Activated naive CD4-positive, alpha-beta T cell treated with Interleukin-2 at 50 U/mL for 16 hours (primary cell): ENCODE measurements around the gene LZTR1.
"Not testable (repeated sequence)": the region's sequence is repeated elsewhere in the genome, so short reads cannot be mapped to it uniquely, and the experiment has no call there.

Source experiments
- DNase-seq: peaks from one replicate; pipeline ENCODE4 v3.0.0-alpha.2; 2020

The LZTR1 gene

GRCh38 chr22:20966883-20967696, 15.0 kb upstream of the LZTR1 start, which contains the start of gene AIFM3:
TSS of gene AIFM3 (plus strand) at chr22:20967255. CDS start at chr22:20967945, 690 bp downstream.
- DNase-seq: no peak

- DNase-seq: no peak
Measured at GRCh38 chr22:20967697-20968211, 14.3 kb upstream of the LZTR1 start.

GRCh38 chr22:20968281-20968977, 13.7 kb upstream of the LZTR1 start:
- no peak for DNase-seq

GRCh38 chr22:20970939-20971657, 11.0 kb upstream of the LZTR1 start:
- no peak for DNase-seq

- DNase-seq: not testable (repeated sequence)
Measured at GRCh38 chr22:20972014-20972694, 9.9 kb upstream of the LZTR1 start.

DNA sequence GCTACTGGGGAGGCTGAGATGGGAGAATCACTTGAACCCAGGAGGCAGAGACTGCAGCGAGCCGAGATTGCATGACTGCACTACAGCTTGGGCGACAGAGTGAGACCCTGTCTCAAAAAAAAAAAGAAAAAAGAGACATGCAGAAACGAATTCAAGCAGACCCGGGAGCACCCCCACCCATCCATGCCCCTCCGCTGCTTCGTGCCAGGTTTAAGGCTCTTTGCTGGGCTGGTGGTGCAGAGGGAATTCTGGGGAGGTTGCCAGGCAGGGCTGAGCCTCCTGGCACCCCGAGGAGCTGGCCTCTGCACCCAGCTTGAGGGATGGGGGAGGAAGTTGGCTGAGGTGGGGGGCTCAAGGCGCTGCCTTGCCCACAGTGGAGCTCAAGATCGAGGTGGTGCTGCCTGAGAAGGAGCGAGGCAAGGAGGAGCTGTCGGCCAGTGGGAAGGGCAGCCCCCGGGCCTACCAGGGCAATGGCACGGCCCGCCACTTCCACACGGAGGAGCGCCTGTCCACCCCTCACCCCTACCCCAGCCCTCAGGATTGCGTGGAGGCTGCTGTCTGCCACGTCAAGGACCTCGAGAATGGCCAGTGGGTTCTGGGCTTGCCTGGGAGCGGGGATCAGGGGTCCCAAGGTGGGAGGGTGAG, 9.0 kb upstream of the LZTR1 start:
- no peak for DNase-seq

GRCh38 chr22:20973634-20974286, 8.3 kb upstream of the LZTR1 start:
- DNase-seq: no peak

GRCh38 chr22:20974336-20974955, 7.7 kb upstream of the LZTR1 start:
- no peak for DNase-seq

DNA sequence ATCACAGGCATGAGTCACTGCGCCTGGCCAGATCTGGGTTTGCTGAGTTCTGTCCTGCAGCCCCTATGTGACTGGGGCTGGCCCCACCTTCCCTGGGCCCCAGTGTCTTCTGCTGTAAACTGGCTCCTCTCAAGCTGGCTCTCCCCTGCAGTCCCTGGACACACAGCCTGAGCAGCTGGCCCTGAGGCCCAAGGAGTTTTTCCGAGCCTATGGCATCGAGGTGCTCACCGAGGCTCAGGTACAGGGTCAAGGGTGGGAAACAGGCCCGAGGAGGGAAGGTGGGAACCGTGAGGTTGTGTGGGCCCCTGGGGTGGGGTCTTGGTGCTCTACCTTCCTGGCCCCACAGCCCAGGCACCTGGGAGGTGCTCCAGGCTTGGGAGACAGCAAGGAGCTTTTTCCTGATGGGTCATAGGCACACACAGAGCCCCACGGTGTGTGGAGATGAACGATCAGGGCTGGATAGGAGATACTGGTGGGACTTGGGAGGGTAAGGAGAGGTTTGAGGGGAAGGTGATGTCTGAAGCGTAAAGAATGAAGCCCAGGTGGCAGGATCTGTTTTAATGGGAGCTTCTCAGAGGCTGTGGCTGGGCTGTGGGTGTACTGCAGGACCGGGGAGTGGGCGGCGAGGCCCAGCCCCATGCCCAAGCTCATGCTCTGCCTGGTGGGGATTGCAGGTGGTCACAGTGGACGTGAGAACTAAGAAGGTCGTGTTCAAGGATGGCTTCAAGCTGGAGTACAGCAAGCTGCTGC, 6.4 kb upstream of the LZTR1 start:
- DNase-seq: no peak

DNA sequence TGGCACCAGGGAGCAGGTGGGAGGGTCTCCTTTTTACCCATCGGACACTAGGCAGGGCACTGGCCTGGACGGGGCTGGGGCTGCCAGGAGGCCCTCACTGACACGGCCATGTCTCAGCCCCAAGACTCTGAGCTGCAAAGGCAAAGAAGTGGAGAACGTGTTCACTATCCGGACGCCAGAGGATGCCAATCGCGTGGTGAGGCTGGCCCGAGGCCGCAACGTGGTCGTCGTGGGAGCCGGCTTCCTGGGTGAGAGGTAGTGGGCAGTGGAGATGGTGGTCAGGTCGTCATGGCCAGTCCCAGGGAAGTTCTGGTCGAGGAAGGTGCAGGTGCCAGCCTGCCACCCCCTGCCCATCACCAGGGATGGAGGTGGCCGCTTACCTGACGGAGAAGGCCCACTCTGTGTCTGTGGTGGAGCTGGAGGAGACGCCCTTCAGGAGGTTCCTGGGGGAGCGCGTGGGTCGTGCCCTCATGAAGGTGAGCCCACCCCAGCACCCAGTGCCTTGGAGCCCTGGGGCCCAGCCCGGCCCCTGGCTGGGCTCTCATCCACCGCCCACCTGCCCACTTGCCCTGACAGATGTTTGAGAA, 5.7 kb upstream of the LZTR1 start:
- no peak for DNase-seq

GRCh38 chr22:20977019-20977418, 5.1 kb upstream of the LZTR1 start:
- DNase-seq: no peak

DNA sequence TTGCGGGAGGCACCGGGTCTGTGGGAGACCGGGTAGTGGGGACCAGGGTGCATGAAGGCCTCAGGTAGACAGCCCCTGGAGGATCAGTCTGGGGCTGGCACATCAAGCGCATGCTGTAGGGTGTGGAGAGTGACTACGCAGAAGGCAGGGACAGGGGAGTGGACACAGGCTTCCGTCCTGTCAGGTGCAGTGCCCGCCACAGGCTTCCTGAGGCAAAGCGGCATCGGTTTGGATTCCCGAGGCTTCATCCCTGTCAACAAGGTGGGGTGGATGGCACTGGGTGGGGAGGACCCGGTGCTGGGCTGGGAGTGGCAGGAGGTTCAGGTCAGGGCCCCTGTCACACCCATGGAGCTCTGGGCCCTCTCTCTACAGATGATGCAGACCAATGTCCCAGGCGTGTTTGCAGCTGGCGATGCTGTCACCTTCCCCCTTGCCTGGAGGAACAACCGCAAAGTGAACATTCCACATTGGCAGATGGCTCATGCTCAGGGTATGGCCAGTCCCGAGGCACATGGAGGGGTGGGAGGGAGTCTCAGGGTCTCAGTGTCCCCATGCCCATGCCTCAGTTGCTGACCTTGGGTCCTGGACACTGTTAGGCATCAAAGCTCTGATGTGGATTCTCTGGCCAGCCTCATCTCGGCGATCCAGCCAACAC, 4.5 kb upstream of the LZTR1 start:
- no peak for DNase-seq

DNA sequence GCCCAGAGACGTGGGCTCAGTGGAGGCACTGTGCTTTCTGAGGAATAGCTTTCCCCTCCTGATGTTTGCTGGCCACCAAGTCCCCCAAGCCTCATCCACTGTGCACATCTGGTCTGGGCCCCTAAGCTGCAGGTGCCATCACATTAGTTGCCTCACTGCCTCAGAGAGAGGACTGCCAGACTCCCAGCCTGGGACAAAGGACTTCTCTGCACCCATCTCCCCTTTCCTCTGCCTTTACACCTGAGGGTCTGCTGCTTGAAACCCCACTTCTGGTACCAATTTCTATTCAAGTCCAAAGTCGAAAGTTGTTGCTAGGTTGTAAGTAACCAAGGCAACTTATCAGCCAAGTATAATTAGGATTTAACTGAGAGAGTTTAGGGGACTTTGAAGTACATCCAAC, 3.7 kb upstream of the LZTR1 start:
- no peak for DNase-seq

DNA sequence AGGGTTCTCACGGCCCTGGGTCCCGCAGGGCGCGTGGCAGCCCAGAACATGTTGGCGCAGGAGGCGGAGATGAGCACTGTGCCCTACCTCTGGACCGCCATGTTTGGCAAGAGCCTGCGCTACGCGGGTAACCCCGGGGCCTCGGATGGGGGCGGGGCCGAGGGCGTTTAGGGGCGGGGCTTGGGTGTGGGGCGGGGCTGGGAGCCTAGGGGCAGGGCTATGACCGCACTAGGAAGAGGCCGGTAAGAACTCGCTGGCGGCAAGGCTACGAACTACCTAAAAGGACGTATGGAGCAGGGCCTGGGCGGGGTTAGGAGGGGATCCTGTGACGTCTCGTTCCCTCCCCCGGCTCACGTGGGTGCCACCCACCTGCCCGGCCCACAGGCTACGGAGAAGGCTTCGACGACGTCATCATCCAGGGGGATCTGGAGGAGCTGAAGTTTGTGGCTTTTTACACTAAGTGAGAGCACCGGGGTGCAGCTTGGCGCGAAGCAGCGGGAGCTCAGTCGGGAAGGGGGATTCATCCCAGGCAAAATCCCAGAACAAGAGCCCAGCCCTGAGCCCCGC, 2.8 kb upstream of the LZTR1 start:
- DNase-seq: peak; percentile 60

DNA sequence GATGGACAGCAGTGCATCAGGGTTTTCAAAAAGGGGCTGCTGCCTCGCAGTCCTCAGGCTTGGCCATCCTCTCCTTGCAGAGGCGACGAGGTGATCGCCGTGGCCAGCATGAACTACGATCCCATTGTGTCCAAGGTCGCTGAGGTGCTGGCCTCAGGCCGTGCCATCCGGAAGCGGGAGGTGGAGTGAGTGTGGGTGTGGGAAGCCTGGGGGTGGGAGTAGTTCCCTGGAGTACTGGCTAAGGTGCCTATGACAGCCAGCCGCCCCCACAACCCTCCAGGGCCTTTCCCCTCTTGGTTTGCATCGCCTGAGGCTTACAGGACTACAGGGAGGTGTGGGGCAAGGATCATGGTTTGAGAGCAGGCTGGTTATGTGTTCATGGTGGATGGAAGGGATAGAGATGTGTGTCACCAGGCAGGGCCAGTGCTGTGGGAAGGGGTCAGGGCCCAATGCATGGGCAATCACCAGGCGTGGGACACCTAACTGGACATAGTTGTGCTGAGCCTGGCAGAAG, 2.1 kb upstream of the LZTR1 start:
- DNase-seq: no peak

DNA sequence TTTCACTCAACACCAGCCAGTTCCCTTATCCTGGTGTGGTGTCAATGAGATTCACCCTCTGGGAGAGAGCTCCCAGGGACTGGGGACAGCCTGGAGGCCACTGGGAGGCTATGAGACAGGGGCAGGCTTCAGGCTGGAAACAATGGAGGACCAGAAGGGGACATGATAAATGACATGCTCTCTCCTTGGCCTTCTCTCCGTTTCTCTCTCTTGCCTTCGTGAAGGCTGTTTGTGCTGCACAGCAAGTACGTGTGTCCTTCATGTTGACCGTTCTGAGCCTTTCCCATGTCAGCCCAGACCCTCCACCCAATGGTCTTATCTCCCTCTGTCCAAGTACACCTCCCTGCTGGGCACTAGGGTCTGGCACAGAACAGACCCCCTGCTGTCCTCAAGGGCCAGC, 1.6 kb upstream of the LZTR1 start:
- DNase-seq: no peak

DNA sequence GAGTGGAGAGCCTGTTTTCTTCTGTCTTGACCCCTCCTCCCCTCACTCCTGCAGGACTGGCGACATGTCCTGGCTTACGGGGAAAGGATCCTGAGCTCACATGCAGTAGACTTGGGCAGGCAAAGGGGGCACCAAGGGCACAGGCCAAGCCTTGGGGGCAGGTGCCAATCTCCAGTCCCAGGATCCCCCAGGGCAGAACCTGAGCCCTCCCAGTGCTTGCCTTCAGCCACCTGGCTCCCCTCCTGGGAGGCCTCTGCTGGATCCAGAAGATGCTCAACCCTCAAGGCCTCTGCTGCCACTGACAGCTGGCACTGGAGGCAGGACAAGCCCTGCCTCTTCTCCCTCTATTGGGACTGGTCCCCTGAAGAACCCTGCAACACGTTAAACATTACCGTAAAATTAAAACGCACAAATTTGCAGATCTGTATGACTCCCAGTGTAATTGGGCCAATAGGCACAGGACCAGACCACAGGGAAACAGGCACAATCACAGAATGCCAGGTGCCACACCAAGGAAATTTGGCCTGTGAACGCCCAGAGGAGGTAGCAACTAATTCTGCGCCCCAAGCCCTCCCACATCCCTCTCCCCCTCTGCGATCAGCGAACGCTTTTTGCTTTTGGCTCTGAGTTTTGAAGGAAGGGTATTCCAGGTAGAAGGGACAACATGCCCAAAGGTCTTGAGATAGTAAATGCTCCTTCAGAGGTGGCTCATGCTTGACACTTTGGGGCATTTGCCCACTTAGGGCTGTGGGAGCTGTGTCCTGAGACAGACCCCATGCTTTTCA, 967 bp upstream of the LZTR1 start:
- no peak for DNase-seq

- no peak for DNase-seq
Measured at GRCh38 chr22:20982563-20982882, 426 bp downstream of the LZTR1 start.
